ENCODE measurements around the gene PTPRA. TPM values are rescaled to one million over a fixed set of nuclear protein-coding genes. Genes with fewer than 3 reads are reported as not detected.
"Not testable (repeated sequence)": the region's sequence is repeated elsewhere in the genome, so short reads cannot be mapped to it uniquely, and the experiment has no call there.

The PTPRA gene, protein sequence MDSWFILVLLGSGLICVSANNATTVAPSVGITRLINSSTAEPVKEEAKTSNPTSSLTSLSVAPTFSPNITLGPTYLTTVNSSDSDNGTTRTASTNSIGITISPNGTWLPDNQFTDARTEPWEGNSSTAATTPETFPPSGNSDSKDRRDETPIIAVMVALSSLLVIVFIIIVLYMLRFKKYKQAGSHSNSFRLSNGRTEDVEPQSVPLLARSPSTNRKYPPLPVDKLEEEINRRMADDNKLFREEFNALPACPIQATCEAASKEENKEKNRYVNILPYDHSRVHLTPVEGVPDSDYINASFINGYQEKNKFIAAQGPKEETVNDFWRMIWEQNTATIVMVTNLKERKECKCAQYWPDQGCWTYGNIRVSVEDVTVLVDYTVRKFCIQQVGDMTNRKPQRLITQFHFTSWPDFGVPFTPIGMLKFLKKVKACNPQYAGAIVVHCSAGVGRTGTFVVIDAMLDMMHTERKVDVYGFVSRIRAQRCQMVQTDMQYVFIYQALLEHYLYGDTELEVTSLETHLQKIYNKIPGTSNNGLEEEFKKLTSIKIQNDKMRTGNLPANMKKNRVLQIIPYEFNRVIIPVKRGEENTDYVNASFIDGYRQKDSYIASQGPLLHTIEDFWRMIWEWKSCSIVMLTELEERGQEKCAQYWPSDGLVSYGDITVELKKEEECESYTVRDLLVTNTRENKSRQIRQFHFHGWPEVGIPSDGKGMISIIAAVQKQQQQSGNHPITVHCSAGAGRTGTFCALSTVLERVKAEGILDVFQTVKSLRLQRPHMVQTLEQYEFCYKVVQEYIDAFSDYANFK
- total RNA-seq: 10 to 100 TPM; 14.4 to 29.1 (median 18.2) TPM
- 10 to 100 TPM in 1 of 2 donors, 1 to 10 TPM in 1; 6.8 to 20.9 TPM for polyA plus RNA-seq

DNA sequence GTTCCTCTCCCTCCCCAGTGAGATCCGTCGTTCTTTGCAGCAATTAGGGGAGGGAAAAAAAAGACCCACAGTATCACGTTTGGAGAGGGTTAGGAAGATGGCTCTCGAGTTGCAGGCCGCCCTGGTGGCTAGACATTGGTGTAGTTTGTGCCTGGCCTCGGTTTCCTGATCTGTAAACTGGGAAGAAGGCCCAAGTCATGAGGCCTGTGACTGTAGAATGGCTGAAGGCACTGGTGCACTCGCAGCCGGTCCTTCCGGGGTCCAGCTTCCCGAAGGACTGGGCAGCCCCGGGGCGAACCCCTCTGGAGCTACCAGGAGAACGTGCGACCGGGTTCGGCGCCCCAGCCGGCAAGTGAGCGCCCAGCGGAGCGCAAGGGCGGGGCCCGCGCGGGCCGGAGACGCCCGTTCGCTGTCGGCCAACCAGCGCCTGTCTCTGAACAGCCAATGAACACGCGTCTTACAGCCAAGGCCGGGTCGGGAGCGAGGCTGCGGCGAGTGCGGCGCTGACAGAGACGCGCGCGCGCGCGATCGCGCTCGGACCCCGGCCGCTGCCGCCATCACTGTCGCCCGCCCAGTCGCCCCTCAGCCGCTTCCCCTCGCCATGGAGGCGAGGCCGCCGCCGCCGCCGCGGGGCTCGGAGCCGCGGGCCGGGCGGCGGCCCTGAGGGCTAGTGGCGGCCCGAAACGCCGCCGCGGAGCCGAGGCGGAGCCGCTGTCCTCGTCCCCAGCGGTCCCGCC is at the start of gene PTPRA:
PTPRA (plus strand) TSS at position 472 of the 737 bp plus-strand sequence. CDS start 90,797 bp downstream, outside the sequence.
- Histone ChIP-seq H3K4me1 (peaks cover 0 to 11% (median 4%) of the 10 kb centered on the region in 3 donors), H3K27ac (peak within 1 kb of the TSS in 3 of 4 donors; percentile 47 to 58 (median 50)), H3K27me3 (no peaks in the 10 kb centered on the region), H3K4me3 (peak within 1 kb of the TSS; percentile 66 to 96 (median 86)), H3K36me3 (no peaks in the 10 kb centered on the region), H3K9me3 (no peaks in the 10 kb centered on the region)
- TF ChIP-seq, protein P1, sequence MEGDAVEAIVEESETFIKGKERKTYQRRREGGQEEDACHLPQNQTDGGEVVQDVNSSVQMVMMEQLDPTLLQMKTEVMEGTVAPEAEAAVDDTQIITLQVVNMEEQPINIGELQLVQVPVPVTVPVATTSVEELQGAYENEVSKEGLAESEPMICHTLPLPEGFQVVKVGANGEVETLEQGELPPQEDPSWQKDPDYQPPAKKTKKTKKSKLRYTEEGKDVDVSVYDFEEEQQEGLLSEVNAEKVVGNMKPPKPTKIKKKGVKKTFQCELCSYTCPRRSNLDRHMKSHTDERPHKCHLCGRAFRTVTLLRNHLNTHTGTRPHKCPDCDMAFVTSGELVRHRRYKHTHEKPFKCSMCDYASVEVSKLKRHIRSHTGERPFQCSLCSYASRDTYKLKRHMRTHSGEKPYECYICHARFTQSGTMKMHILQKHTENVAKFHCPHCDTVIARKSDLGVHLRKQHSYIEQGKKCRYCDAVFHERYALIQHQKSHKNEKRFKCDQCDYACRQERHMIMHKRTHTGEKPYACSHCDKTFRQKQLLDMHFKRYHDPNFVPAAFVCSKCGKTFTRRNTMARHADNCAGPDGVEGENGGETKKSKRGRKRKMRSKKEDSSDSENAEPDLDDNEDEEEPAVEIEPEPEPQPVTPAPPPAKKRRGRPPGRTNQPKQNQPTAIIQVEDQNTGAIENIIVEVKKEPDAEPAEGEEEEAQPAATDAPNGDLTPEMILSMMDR (IDR thresholded peaks at IDR 0.05): no peak
- intact Hi-C loops (cut with DNase I): no loop called here
- ATAC-seq (peak; percentile 94 to 97 (median 96)), DNase-seq (peak; percentile 87 to 95 (median 91)), FAIRE-seq (no peak)
- WGBS, 2 donors: 0% methylated on average over 71 to 83 of the region's 83 CpGs

GRCh38 chr20:2825761-2826160 is 47.5 kb upstream of the PTPRA start:
- DNase-seq (no peak), FAIRE-seq (no peak), ATAC-seq (no peak)
- no peak overlapping the region for H3K4me3 ChIP-seq
- peaks cover 0 to 12% (median 3%) of the 10 kb centered on the region in 4 donors for H3K27me3 ChIP-seq
- TF ChIP-seq, protein P1 (IDR thresholded peaks at IDR 0.05): no peak
- intact Hi-C loops (cut with DNase I): no loop called here
- H3K9me3 ChIP-seq: no peaks in the 10 kb centered on the region
- WGBS, 2 donors: 83 to 95% methylated on average over 2 of the region's 2 CpGs
- no peaks in the 10 kb centered on the region for H3K4me1 ChIP-seq
- no peak overlapping the region for H3K27ac ChIP-seq
- H3K36me3 ChIP-seq: no peaks in the 10 kb centered on the region

DNA sequence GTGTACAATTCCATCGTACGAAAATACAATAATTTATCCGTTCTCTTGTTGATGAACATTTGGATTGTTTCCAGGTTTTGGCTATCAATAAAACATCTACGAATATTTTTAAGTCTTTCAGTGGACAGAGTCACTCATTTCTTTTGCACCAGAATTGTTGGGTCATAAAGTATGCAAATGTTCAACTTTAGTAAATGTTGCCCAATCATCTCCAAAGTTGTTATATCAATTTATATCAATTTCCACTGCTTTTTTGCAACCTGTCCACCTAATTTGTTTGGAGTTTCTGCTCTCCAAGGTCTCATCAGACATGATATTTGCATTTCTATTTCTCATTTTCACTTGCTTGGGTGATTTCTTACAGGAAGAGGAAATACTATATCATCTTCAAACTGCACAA is 46.6 kb upstream of the PTPRA start:
- WGBS, 2 donors: 63 to 67% methylated on average over 4 of the region's 4 CpGs
- intact Hi-C loops (cut with DNase I): no loop called here
- Histone ChIP-seq H3K27ac (no peak overlapping the region), H3K9me3 (no peaks in the 10 kb centered on the region), H3K36me3 (no peaks in the 10 kb centered on the region), H3K27me3 (peaks cover 0 to 12% (median 3%) of the 10 kb centered on the region in 4 donors), H3K4me1 (no peaks in the 10 kb centered on the region), H3K4me3 (no peak overlapping the region)
- DNase-seq: no peak
- ATAC-seq: no peak
- FAIRE-seq: no peak
- TF ChIP-seq, protein P1 (IDR thresholded peaks at IDR 0.05): no peak

- H3K27ac ChIP-seq: no peak overlapping the region
- peaks cover 0 to 12% (median 3%) of the 10 kb centered on the region in 4 donors for H3K27me3 ChIP-seq
- H3K4me3 ChIP-seq: no peak overlapping the region
- TF ChIP-seq, protein P1 (IDR thresholded peaks at IDR 0.05): no peak
- WGBS, 2 donors: 51 to 70% methylated on average over 6 of the region's 6 CpGs
- intact Hi-C loops (cut with DNase I): no loop called here
- H3K4me1 ChIP-seq: no peaks in the 10 kb centered on the region
- no peaks in the 10 kb centered on the region for H3K36me3 ChIP-seq
- FAIRE-seq (no peak), ATAC-seq (no peak), DNase-seq (no peak)
- H3K9me3 ChIP-seq: no peaks in the 10 kb centered on the region
Observed at GRCh38 chr20:2829376-2829775, 43.9 kb upstream of the PTPRA start.

GRCh38 chr20:2831206-2831605 is 42.1 kb upstream of the PTPRA start:
- DNase-seq; ATAC-seq; H3K9me3 ChIP-seq; intact Hi-C loops (cut with DNase I); H3K27ac ChIP-seq; H3K4me1 ChIP-seq; FAIRE-seq; H3K36me3 ChIP-seq; H3K4me3 ChIP-seq: not testable (repeated sequence)
- H3K27me3 ChIP-seq: peaks cover 0 to 12% (median 3%) of the 10 kb centered on the region in 4 donors
- 72 to 80% methylated on average over 7 of the region's 7 CpGs for WGBS, 2 donors

Measured in pancreas (tissue), 10 donors.